Smooth muscle cell (in vitro differentiated cells): ENCODE results near the gene GIT1. TPM values are rescaled to one million over a fixed set of nuclear protein-coding genes. Genes with fewer than 3 reads are reported as not detected.

Experiments
- DNase-seq: peaks from one replicate; lab custom pipeline; 2025; ENCODE audit not compliant: unreplicated experiment; lab: John Stamatoyannopoulos, UW
- H2AFZ ChIP-seq: fragments of 200-600 bp; sonication (generic); 2 replicates; pipeline ENCODE4 v1.6.0; 2016; ENCODE audit warnings: antibody characterized with exemption, low read depth, mild to moderate bottlenecking
- H3F3A ChIP-seq: fragments of 200-600 bp; sonication (generic); 2 replicates; pipeline ENCODE4 v1.6.0; 2017; ENCODE audit warnings: antibody characterized with exemption, low read depth
- H3K27ac ChIP-seq: fragments of 200-600 bp; sonication (generic); 2 replicates; pipeline ENCODE4 v1.5.1; 2016; ENCODE audit warnings: low read depth, mild to moderate bottlenecking
- H3K27me3 ChIP-seq: fragments of 200-600 bp; sonication (generic); 2 replicates; pipeline ENCODE4 v1.6.1; 2016; ENCODE audit warnings: low read depth, mild to moderate bottlenecking
- H3K36me3 ChIP-seq: fragments of 200-600 bp; sonication (generic); 2 replicates; pipeline ENCODE4 v1.5.1; 2016; ENCODE audit warnings: low read depth
- H3K4me1 ChIP-seq: fragments of 200-600 bp; sonication (generic); 2 replicates; pipeline ENCODE4 v1.5.1; 2016; ENCODE audit warnings: low read depth
- H3K4me2 ChIP-seq: fragments of 200-600 bp; sonication (generic); 2 replicates; pipeline ENCODE4 v1.6.0; 2016; ENCODE audit warnings: mild to moderate bottlenecking
- H3K4me3 ChIP-seq: fragments of 200-600 bp; sonication (generic); 2 replicates; pipeline ENCODE4 v1.5.1; 2016; ENCODE audit warnings: mild to moderate bottlenecking
- H3K79me2 ChIP-seq: fragments of 200-600 bp; sonication (generic); 2 replicates; pipeline ENCODE4 v1.6.0; 2016; ENCODE audit warnings: low read depth, mild to moderate bottlenecking
- H3K9ac ChIP-seq: fragments of 200-600 bp; sonication (generic); 2 replicates; pipeline ENCODE4 v1.6.0; 2016; ENCODE audit warnings: low read depth
- H3K9me3 ChIP-seq: fragments of 200-600 bp; sonication (generic); replicated peaks from 2 replicates; pipeline ENCODE4 v1.5.1; 2016; ENCODE audit warnings: low read depth
- H4K20me1 ChIP-seq: fragments of 200-600 bp; sonication (generic); 2 replicates; pipeline ENCODE4 v1.6.0; 2016; ENCODE audit warnings: low read depth
- CTCF ChIP-seq: fragments of 200-600 bp; sonication (generic); IDR thresholded peaks from 2 replicates; pipeline ENCODE4 v1.5.1; 2017; ENCODE audit warnings: borderline replicate concordance, mild to moderate bottlenecking, antibody characterized with exemption; ENCODE audit not compliant: insufficient read depth, poor library complexity, severe bottlenecking
- WGBS: methylation state at CpG from one replicate; pipeline ENCODE4 v1.1.7; 2016; ENCODE audit warnings: low lambda C conversion rate; 5-methylcytosine and 5-hydroxymethylcytosine counted together
- polyA plus RNA-seq: library from polyadenylated mRNA; unstranded; fragments of >200 nt; fragmentation: Nextera tagmentation; extraction: Ambion mirVana; gene quantifications from 2 replicates; pipeline ENCODE4 v1.2.1, GENCODE V29; 2016
- total RNA-seq: library from RNA; depleted of rRNA; stranded (reverse); fragments of >200 nt; gene quantifications from 2 replicates; pipeline ENCODE4 v1.2.3, GENCODE V29; 2014

The GIT1 gene
- total and polyA plus RNA-seq, 2 experiments from 2014 or later: 17.6 to 23.0 TPM

DNA sequence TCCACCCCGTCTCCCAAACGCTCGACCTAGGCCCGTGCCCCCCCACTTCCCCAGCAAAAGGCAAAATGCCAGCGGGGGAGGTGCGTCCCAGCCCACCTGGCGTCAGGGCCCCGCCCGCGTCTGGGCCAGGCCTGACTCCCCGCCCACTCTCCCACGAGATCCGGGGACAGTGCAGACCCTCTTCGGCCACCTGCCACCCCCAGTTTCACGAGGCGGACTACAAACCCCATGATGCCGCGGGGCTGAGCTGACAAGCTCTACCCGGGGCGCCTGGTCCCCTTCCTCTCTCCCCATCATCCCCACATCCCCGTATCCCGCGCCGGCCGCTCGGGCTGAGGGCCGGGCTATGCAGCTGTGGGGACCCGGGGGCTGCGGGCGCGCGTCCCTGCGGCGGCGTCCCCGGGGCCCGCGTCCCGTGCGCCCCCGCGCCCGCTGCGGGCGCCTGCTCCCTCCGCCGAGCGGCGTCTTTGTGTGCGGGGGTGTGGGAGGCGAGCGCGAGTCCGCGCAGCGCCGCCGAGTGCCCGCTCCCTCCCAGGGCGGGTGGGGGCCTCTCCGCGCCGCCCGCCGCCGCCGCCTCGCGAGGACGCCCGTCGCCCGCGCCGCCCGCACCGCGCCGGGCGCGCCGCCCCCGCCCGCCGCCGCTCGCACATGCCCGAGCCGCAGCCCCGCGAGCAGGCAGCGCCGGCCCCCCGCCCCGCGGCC lies 3.6 kb upstream of the GIT1 start, which contains the start of gene ANKRD13B:
ANKRD13B (plus strand) TSS at position 283 of the 702 bp plus-strand sequence. CDS start 490 bp downstream, outside the sequence.
- Histone ChIP-seq H3K9ac (no peak within 1 kb of the TSS), H3F3A (peaks cover 6% of the 10 kb centered on the region), H4K20me1 (peaks cover 45% of the 10 kb centered on the region), H3K4me2 (peak within 1 kb of the TSS; percentile 99), H3K27ac (no peak within 1 kb of the TSS), H3K27me3 (no peaks in the 10 kb centered on the region), H3K4me1 (peaks cover 39% of the 10 kb centered on the region), H3K9me3 (no peaks in the 10 kb centered on the region), H3K4me3 (peak within 1 kb of the TSS; percentile 68), H3K36me3 (no peaks in the 10 kb centered on the region), H3K79me2 (peaks cover 9% of the 10 kb centered on the region), H2AFZ (peak within 1 kb of the TSS; percentile 72)
- no peak for DNase-seq
- no peak for TF ChIP-seq CTCF
- 4% methylated on average over 42 of the region's 96 CpGs for WGBS

GRCh38 chr17:29591737-29592608 lies 2.5 kb upstream of the GIT1 start:
- Histone ChIP-seq H3K27me3 (no peaks in the 10 kb centered on the region), H3F3A (peaks cover 6% of the 10 kb centered on the region), H4K20me1 (peaks cover 46% of the 10 kb centered on the region), H3K4me1 (peaks cover 38% of the 10 kb centered on the region), H3K4me2 (peak overlapping the region; percentile 92), H3K79me2 (peaks cover 19% of the 10 kb centered on the region), H3K4me3 (peak overlapping the region; percentile 50), H2AFZ (peak overlapping the region; percentile 76), H3K27ac (no peak overlapping the region), H3K36me3 (no peaks in the 10 kb centered on the region), H3K9me3 (no peaks in the 10 kb centered on the region), H3K9ac (no peak overlapping the region)
- peak; percentile 85 for DNase-seq
- TF ChIP-seq CTCF: peak; percentile 89
- 7% methylated on average over 25 of the region's 25 CpGs for WGBS

DNA sequence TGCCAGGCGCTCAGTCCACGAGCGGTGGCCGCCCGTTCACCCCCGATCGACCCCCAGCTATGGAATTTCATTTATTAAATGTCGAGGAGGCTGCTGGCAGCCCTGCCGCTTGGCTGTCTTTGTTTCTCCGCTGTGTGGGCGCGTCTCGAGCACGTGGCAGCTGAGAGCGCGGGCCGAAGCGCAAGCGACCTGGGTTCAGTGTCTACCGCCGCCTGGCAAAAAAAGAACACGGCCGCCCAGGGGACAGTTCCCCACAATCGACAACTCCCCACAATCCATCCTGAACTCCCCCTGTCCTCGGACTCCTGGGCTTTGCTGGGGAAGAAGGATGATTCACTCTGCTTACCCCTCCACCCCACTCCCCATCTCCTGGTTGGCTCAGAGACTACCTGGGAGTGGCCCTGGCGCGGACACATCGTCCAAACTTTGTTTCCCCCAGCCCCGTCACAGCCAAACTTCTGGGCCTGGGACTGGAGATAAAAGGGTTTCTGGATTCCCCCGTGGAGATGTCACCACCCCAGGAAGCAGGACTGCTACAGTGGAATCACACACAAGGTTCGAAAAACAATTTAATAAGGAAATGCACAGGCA lies 1.8 kb upstream of the GIT1 start:
- H3K4me3 ChIP-seq: peak overlapping the region; percentile 50
- no peak for DNase-seq
- peaks cover 6% of the 10 kb centered on the region for H3F3A ChIP-seq
- H3K27me3 ChIP-seq: no peaks in the 10 kb centered on the region
- peak overlapping the region; percentile 92 for H3K4me2 ChIP-seq
- peak overlapping the region; percentile 76 for H2AFZ ChIP-seq
- peaks cover 38% of the 10 kb centered on the region for H3K4me1 ChIP-seq
- peaks cover 46% of the 10 kb centered on the region for H4K20me1 ChIP-seq
- WGBS: 2% methylated on average over 30 of the region's 31 CpGs
- no peak for TF ChIP-seq CTCF
- no peaks in the 10 kb centered on the region for H3K9me3 ChIP-seq
- peaks cover 26% of the 10 kb centered on the region for H3K79me2 ChIP-seq
- H3K9ac ChIP-seq: no peak overlapping the region
- no peaks in the 10 kb centered on the region for H3K36me3 ChIP-seq
- peak overlapping the region; percentile 7 for H3K27ac ChIP-seq
